ENCODE data around the gene AFF3. TPM values are rescaled to one million over a fixed set of nuclear protein-coding genes. Genes with fewer than 3 reads are reported as not detected.
"Not testable (repeated sequence)": the region's sequence is repeated elsewhere in the genome, so short reads cannot be mapped to it uniquely, and the experiment has no call there.

Gene AFF3
- total RNA-seq, 1 donor from 2014 or later = 25.6 TPM

GRCh38 chr2:99789849-99790248, 352.5 kb downstream of the AFF3 start:
- DNase-seq (ENCODE audit: low spot score) = no peak

DNA sequence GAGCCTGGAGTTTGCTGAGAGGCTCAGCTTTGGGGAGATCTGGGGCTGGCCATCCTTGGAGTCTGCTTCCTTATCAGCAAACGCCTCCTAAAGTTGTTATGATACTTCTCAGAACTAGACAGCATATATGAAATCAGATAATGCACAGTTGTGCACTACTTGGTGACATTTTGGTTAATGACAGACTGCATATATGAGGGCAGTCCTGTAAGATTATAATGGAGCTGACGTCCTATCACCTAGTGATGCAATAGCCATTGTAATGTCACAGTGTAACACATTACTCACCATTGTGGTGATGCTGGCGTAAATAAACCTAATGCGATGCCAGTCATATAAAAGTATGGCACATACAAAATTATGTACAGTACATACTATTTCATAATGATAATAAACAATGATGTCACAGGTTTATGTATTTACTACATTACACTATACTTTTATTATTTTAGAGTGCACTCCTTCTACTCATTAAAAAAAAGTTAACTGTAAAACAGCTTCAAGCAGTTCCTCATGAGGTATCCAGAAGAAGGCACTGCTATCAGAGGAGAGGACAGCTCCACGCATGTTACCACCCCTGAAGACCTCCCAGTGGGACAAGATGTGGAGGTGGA, 354.5 kb downstream of the AFF3 start:
- DNase-seq (ENCODE audit: low spot score) = no peak

DNA sequence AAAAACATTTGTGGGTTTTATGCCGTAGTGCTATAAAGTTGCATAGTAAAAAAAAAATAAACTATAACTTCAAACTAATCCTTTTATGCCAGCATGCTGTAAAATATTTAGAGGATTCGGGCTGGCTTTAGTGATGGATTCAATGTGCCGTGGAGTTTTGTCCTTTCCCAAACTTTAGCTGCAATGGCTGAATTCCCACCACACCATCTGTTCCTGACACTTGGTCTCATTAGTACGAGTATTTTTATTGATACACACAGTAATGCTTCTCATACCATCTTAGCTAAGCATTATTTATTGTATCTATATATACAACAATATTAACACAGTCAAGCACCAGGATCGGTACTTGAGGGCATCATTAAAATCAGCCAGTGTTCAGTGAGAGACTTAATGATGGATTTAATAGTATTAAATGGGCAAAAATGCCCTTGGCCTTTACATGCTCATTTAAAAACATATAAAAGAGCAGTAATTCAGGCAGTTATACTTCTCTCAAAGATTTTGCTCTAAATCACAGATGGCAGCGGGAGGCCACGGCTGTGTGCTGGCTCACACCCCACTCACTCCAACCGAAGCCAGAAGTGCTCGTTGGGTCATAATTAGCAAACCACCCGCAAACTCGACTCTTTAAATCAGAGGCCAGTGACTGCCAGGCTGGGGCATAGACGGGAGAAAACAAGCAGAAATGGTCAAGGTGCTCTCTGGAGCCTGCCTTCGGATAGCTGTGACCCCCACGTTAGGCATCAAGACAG, 355.6 kb downstream of the AFF3 start:
- no peak for DNase-seq (ENCODE audit: low spot score)

GRCh38 chr2:99784946-99785345, 357.4 kb downstream of the AFF3 start:
- DNase-seq (ENCODE audit: low spot score) = no peak

DNA sequence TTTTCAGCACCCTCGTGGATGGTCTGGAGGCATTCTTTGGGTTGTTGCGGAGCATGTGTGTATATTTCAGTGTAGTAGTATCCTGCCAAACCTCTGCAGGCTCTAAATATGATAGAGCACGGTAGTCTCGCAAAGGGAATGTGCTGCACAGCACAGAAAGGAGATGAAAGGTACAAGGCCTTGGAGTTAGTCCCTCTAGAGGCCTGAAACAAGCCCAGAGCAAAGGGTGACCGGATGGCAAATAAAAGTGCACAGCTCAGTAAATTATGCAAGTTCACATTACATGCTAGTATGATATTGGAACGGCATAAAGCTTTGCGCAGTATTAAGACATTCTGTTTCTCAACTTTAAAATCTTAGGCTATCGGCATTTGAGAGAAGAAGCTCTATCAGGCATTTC, 358.1 kb downstream of the AFF3 start:
- DNase-seq (ENCODE audit: low spot score) = no peak

GRCh38 chr2:99780276-99780675, 362.1 kb downstream of the AFF3 start:
- no peak for DNase-seq (ENCODE audit: low spot score)

DNA sequence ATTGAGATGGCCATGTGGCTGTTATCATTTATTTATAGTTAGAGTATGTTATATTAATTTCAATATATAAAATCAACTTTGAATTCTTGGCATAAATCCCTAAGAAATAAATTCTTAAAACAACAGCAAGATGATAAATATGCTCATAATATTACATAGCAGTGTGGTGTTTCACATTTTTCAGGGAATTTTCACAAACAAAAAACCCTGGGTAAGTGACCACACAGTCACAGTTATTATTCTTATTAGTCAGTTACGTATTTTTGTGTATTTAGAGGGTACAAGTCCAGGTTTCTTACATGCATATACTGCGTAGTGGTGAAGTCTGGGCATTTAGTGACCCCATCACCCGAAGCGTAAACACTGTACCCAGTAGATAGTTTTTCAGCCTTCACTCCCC, 363.1 kb downstream of the AFF3 start:
- no peak for DNase-seq (ENCODE audit: low spot score)

GRCh38 chr2:99777656-99778290, 364.6 kb downstream of the AFF3 start:
- no peak for DNase-seq (ENCODE audit: low spot score)

DNA sequence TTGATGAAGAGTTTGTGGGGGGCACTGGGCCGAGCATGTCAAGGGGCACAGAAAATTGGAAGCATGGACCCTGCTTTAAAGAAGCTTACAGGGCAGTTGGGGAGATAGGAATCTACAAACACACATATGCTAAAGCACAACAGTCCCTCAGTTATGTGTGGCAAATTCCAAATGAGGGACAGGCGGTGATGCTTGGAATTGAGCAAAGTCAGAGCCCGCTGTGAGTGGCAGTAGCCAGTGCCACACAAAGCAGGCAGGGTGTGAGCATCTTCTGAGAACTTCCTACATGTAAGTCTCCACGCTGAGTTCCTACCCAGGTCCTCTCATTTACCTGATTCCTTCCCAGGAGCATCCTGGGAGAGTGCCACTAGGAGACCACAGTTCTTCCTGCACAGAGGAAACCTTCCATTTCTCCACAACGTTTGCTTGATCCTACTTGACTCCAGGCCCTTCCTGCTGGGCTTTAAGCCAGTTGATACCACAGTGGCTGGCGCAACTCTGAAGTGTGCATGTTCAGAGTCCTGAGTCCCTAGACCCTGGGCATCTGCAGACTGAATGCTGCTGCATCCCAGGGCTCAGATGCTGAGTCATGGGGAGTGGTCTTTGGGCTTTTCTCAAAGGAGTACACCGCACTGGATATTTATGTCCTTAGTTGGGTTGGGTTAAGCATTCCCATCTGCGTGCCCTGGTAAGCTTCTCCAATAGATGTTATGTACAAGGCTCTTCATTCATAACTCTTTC, 365.3 kb downstream of the AFF3 start:
- DNase-seq (ENCODE audit: low spot score) = no peak

GRCh38 chr2:99776206-99776905, 366.0 kb downstream of the AFF3 start:
- no peak for DNase-seq (ENCODE audit: low spot score)

DNA sequence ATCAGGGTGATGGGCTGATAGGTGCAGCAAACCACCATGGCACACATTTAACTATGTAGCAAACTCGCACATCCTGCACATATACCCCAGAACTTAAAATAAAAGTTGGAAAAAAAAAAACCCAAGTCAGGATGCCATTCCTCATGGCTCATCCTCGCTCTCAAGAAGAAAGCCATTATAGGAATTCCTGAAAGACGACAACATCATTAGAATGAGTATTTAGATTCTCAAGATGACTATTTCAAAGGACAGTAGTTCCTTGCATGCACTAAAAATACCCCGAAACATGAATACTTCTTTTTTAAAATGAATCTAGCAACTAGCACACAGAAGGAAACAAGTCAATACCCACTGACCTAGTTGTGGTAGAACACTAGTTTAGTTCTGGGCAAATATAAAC, 366.8 kb downstream of the AFF3 start:
- DNase-seq (ENCODE audit: low spot score) = no peak

DNA sequence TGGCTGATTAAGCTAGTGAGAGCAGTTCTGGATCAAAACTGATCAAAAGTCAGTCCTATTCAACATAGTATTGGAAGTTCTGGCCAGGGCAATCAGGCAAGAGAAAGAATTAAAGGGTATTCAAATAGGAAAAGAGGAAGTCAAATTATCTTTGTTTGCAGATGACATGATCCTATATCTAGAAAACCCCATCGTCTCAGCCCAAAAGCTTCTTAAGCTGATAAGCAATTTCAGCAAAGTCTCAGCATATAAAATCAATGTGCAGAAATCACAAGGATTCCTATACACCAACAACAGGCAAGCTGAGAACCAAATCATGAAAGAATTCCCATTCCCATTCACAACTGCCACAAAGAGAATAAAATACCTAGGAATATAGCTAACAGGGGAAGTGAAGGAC, 368.7 kb downstream of the AFF3 start:
- DNase-seq (ENCODE audit: low spot score) = not testable (repeated sequence)

GRCh38 chr2:99772591-99773331, 369.6 kb downstream of the AFF3 start:
- DNase-seq (ENCODE audit: low spot score) = no peak

DNA sequence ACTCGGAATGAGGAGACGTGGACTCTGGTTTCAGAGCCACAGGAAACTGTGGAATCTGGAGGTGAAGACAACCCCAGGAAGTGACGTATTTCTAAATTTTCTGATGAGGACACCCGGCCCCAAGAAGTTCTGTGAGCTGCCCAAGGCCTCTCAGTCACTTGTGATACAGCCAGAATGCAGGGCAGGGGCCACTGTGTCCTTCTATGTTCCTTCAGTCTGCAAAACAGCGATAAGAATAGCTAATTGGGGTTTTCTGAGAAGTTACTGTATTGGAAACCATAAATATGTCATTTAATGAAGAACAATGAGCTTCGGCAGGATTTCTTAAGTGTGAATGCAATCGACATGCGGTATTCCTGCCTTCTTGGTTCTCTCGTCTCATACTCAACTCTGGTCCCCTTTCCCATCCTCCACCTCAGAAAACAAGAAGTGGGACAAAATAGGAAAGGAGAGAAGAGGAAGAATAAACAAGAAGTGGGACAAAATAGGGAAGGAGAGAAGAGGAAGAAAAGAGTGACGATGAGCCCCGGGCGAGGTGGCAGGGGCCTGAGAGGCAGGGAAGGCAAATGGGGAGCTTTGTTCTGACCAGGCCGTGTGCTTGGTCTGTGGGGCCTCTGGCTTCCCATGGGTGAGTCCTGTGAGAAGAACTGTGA, 370.6 kb downstream of the AFF3 start:
- DNase-seq (ENCODE audit: low spot score) = no peak

DNA sequence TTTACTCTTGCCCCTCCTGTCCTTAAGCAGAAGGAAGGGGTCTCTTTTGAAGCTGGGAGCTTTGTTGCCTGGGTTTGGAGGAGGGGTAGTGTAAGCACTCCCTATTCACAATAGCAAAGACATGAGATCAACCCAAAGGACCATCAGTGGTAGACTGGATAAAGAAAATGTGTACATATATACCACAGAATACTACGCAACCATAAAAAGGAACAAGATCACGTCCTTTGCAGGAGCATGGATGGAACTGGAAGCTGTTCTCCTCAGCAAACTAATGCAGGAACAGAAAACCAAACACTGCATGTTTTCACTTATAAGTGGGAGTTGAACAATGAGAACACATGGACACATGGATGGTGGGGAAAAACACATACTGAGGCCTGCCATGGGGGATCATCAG, 371.5 kb downstream of the AFF3 start:
- no peak for DNase-seq (ENCODE audit: low spot score)

DNA sequence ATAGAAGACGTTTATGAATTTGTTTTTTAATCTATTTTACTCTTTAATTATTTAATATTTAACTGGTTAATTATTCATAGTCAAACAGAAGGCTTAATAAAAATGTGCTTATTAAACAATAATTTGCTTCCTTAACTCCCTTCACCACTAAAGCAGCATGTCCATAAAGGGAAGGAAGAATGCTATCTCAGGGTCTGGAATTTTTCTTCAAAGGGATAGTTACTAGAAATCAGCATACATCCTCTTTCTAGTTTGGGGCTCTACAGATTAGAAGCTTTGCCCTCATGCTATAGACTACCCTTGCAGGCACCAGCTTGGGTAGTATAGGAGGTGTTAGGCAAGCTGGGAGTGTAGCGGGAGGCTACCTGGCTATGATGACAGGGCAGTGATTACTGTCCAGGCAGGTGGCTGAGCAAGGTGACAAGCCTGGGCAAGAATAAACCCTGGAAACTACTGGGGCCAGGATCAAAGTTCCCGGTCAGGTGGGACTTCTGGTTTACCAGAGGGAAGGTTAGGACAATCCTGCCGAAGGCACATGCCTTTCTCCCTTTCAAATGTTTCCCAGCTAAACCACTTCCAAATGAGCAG, 376.6 kb downstream of the AFF3 start:
- no peak for DNase-seq (ENCODE audit: low spot score)

GRCh38 chr2:99763764-99764163, 378.6 kb downstream of the AFF3 start:
- DNase-seq (ENCODE audit: low spot score) = no peak

DNA sequence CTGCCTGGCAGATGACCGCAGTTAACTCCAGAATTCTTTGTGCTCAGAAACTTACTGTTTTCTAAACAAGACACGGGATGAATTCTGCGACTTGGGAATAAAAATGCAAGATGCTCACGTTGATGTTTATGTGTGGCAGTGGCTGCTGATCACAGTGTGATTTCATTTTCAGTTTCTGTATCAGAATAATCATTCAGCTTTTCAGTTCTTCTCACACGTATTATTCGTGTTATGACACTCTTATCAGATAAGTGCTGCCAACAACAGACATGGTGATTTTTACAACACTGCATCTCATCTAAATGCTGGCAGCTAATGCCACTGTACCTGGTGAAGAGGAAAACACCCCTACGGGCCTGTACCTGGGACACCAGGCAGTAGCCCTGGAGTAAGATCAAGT, 379.7 kb downstream of the AFF3 start:
- no peak for DNase-seq (ENCODE audit: low spot score)

DNA sequence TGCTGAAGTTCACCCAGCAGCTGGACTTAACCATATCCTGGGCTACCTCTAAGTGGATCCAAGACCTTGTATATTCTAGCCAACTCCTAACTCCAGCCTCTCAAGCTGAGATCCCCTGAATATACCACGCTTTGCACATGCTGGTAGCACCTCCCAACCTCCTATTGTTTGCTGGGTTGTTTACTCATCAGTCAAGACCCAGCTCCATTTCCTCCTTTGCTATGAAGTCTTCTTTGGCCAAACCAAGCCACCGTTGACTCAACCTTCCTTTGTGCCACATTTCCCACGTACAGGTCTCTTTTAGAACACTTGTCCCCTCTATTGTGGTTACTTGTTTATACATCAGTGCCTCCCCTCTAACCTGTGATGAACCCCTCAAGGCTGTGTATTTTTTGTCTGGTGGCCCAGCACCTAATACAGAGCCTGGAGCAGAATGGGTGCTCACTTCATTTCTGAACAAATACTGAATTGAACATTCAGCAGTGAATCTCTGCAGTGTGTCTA, 384.7 kb downstream of the AFF3 start:
- DNase-seq (ENCODE audit: low spot score) = no peak

DNA sequence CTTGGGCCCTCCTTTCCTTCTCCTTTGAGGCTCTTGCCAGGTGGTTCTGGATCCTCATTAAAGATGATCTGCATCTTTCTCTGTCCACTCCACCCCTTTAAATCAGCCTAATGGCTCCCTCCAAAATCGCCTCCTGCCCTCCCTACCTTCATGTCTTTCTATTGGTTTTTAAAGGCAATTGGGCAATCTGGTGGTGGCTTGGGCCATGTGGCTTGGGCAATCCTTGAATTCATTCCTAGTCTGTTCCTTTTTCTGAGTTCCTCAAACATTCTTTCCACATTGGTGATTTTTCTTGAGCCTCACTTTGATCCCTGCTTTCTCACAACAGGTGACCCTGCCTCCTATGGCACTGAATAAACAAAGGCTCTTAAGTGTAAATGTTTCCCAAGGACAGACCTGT, 386.3 kb downstream of the AFF3 start:
- DNase-seq (ENCODE audit: low spot score) = no peak
